ENCODE data around the gene ATG4A. TPM values are rescaled to one million over a fixed set of nuclear protein-coding genes. Genes with fewer than 3 reads are reported as not detected.

ATG4A gene
- total and polyA plus RNA-seq, 9 of the 15 experiments (the other 6 are each of a cell fraction or from before 2014, with no cell fraction given), result 7.3 to 24.5 (median 16.6) TPM

GRCh38 chrX:108088511-108088910, 3.1 kb upstream of the ATG4A start (continued):
- no peak for TF ChIP-seq SAFB (IDR thresholded peaks at IDR 0.05; ENCODE audit: borderline replicate concordance, low read depth, low read length)
- TF ChIP-seq KLF10 (CRISPR knock-in tag; IDR thresholded peaks at IDR 0.05), result no peak
- TF ChIP-seq MAFF (IDR thresholded peaks at IDR 0.05; ENCODE audit: low read length), result no peak
- TF ChIP-seq TRIM25 (IDR thresholded peaks at IDR 0.05; ENCODE audit: borderline replicate concordance), result no peak
- TF ChIP-seq U2AF2 (optimal IDR thresholded peaks at IDR 0.05; ENCODE audit: low read depth, low read length), result no peak
- TF ChIP-seq MECOM (CRISPR knock-in tag; IDR thresholded peaks at IDR 0.05), result no peak
- no peak for TF ChIP-seq TSHZ1 (CRISPR knock-in tag; IDR thresholded peaks at IDR 0.05)
- TF ChIP-seq ZFP36 (IDR thresholded peaks at IDR 0.05; ENCODE audit: low read depth, low read length, partially characterized antibody), result no peak
- TF ChIP-seq C11orf30 (IDR thresholded peaks at IDR 0.05; ENCODE audit: low read depth), result no peak
- no peak for TF ChIP-seq GTF3C2 (IDR thresholded peaks at IDR 0.05; ENCODE audit: borderline replicate concordance, extremely low read depth, insufficient read length)
- 0 out of 4 replicates have a peak, but pooled peaks of 1 of the 2 experiments have one; percentile 33 for TF ChIP-seq HDAC1 (IDR thresholded peaks at IDR 0.05)
- no peak for TF ChIP-seq RREB1 (CRISPR knock-in tag; IDR thresholded peaks at IDR 0.05)
- no peak for TF ChIP-seq GTF2F1 (IDR thresholded peaks at IDR 0.05; ENCODE audit: low read depth, low read length)
- TF ChIP-seq PTRF (tag; IDR thresholded peaks at IDR 0.05), result no peak

Measured in K562 (cell line).